ENCODE results near the gene PRRX2.

The PRRX2 gene

DNA sequence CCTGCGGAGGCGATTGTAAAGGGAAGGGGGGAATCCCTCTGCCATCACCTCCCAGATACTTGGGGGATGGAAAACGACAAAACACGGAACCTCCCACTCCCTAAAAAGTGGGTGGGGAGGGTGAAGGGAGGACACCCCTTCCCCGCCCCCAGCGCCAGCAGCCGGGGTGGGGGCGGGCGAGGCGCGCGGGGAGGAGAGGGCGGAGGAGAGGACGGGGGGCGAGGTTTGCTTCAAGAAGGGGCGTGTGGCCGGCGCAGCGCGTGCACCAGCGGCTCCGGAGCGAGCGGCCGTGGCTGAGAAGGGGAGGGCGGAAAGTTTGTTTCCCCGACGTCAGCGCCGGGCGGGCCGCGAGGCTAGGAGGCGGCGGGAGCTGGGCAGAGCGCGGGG, at the start of gene PRRX2:
Gene PRRX2 (plus strand): TSS at position 259 of the 387 bp plus-strand sequence. CDS start 221 bp downstream, outside the sequence.
- no peak within 1 kb of the TSS for H3K4me3 ChIP-seq (ENCODE audit: low read depth, low read length)
- no peak for TF ChIP-seq CTCF (IDR thresholded peaks at IDR 0.05; ENCODE audit: borderline replicate concordance, insufficient read depth, low read depth, low read length)

GRCh38 chr9:129617167-129617566, 48.3 kb upstream of the PRRX2 start:
- TF ChIP-seq CTCF (IDR thresholded peaks at IDR 0.05; ENCODE audit: borderline replicate concordance, insufficient read depth, low read depth, low read length): peak; percentile 53
- no peak overlapping the region for H3K4me3 ChIP-seq (ENCODE audit: low read depth, low read length)

DNA sequence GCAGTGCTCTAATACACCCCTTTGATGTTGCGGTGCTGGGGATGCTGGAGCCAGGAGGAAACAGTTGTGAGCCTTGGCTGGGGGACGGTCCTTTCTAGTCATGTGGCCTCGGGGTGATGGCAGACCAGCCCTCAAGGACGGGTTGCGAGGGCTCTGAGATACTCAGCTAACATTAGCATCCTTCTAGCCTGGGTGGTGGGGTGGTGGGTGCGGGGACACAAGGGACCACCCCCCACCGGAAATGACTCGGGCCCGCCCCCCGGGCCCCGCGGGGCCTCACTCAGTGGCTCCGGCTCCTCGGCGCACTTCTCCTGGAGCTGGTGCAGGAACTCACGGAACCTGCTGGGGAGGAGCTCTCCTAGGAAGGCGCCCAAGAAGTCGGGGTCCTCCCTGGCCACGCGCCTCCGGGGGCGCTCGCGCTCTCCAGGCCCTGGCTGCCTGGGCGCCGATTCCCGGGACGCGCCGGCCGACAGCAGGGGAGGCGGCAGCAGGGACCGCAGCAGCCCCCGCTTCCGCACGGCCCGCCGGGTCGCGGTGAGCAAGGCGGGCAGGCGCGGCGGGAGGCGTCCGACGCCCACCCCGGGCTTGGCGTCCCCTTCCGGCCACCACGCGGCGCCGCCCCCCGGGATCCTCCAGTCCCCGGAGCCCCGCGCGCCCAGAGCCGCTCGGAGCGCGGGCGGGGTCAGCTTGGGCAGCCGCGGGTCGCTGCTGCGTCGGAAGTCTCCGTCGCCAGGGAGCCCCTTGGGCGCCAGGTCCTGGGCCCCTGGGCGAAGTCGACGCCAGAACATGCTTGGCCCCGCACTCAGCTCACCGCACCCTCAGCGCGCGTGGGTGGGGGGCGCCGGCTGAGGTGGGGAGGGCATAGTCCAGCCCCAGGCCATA, 45.4 kb upstream of the PRRX2 start:
- H3K4me3 ChIP-seq (ENCODE audit: low read depth, low read length): no peak overlapping the region
- no peak for TF ChIP-seq CTCF (IDR thresholded peaks at IDR 0.05; ENCODE audit: borderline replicate concordance, insufficient read depth, low read depth, low read length)

DNA sequence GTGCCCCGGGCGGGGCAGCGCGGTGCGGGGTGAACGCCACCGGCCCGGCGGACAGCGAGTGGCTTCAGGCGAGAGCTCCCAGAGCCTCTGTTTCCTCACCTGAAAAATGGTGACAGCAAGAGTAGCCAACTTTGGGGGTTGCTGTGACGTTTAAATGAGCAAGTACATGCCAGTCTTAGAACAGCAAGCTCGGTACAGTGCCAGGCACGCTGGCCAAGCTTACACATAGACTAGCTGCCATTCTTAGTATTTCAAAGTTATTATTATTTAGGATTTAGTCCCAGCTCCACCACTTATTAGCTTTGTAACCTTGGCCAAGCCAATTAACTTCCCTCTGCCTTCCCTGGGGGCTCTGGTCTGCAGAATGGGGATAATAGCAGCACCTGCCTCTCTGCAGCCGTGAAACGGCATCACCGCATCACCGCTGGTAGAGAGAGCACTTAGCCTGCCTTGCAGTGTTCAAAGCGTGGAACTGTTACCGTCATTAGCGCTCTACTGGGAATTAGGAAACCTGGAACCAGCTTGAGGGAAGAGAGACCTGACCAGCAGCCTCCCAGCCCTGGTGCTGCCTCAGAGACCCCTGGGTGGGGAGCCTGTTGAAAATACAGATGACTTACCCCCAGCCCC, 44.7 kb upstream of the PRRX2 start, which contains the start of gene C9orf50:
Gene C9orf50 (minus strand): TSS at position 433 of the 627 bp plus-strand sequence. CDS start 527 bp downstream, outside the sequence.
- no peak within 1 kb of the TSS for H3K4me3 ChIP-seq (ENCODE audit: low read depth, low read length)
- TF ChIP-seq CTCF (IDR thresholded peaks at IDR 0.05; ENCODE audit: borderline replicate concordance, insufficient read depth, low read depth, low read length): no peak

GRCh38 chr9:129623331-129623730, 42.1 kb upstream of the PRRX2 start:
- no peak for TF ChIP-seq CTCF (IDR thresholded peaks at IDR 0.05; ENCODE audit: borderline replicate concordance, insufficient read depth, low read depth, low read length)

GRCh38 chr9:129624168-129624759, 41.2 kb upstream of the PRRX2 start:
- H3K4me3 ChIP-seq (ENCODE audit: low read depth, low read length): no peak overlapping the region
- peak; percentile 83 for TF ChIP-seq CTCF (IDR thresholded peaks at IDR 0.05; ENCODE audit: borderline replicate concordance, insufficient read depth, low read depth, low read length)

More at GRCh38 chr9:129623331-129623730, 42.1 kb upstream of the PRRX2 start:
- H3K4me3 ChIP-seq (ENCODE audit: low read depth, low read length): no peak overlapping the region

All from GM12875 (cell line).